Measurements from ENCODE around the gene DMRTA2. TPM values are rescaled to one million over a fixed set of nuclear protein-coding genes. Genes with fewer than 3 reads are reported as not detected.
"Not testable (repeated sequence)": the region's sequence is repeated elsewhere in the genome, so short reads cannot be mapped to it uniquely, and the experiment has no call there.

Gene DMRTA2
- total RNA-seq, 1 donor from 2014 or later = not detected

- H3K27me3 ChIP-seq = peaks cover 36% of the 10 kb centered on the region
- TF ChIP-seq CTCF (IDR thresholded peaks at IDR 0.05) (no peak), POLR2AphosphoS5 (IDR thresholded peaks at IDR 0.05; ENCODE audit: insufficient read depth in 1 of 2, low read depth in 1 of 2) (no peak), POLR2A (IDR thresholded peaks at IDR 0.05) (no peak)
- DNase-seq (ENCODE audit: extremely low spot score in 2 of 2) = no peak
- H3K4me3 ChIP-seq = no peak overlapping the region
- H3K36me3 ChIP-seq = no peaks in the 10 kb centered on the region
- H3K4me1 ChIP-seq = peaks cover 29% of the 10 kb centered on the region
- H3K9me3 ChIP-seq = no peaks in the 10 kb centered on the region
- no peak overlapping the region for H3K27ac ChIP-seq
- intact Hi-C loops (cut with DNase I) = no loop called here
These were observed 8.4 kb downstream of the DMRTA2 start for GRCh38 chr1:50414853-50415234.

- H3K27me3 ChIP-seq = peaks cover 24% of the 10 kb centered on the region
These were observed 10.3 kb downstream of the DMRTA2 start for GRCh38 chr1:50412813-50413476.

GRCh38 chr1:50405814-50406213, 17.4 kb downstream of the DMRTA2 start:
- Histone ChIP-seq H3K27ac (no peak overlapping the region), H3K4me1 (no peaks in the 10 kb centered on the region), H3K4me3 (no peak overlapping the region), H3K9me3 (no peaks in the 10 kb centered on the region), H3K36me3 (no peaks in the 10 kb centered on the region), H3K27me3 (no peaks in the 10 kb centered on the region)
- no peak for DNase-seq (ENCODE audit: extremely low spot score in 2 of 2)
- intact Hi-C loops (cut with DNase I) = no loop called here
- no peak for TF ChIP-seq POLR2AphosphoS5 (IDR thresholded peaks at IDR 0.05; ENCODE audit: insufficient read depth in 1 of 2, low read depth in 1 of 2)
- no peak for TF ChIP-seq CTCF (IDR thresholded peaks at IDR 0.05)
- no peak for TF ChIP-seq POLR2A (IDR thresholded peaks at IDR 0.05)

More at GRCh38 chr1:50412813-50413476, 10.3 kb downstream of the DMRTA2 start:
- no peak for TF ChIP-seq POLR2AphosphoS5 (IDR thresholded peaks at IDR 0.05; ENCODE audit: insufficient read depth in 1 of 2, low read depth in 1 of 2)
- TF ChIP-seq POLR2A (IDR thresholded peaks at IDR 0.05) = no peak
- TF ChIP-seq CTCF (IDR thresholded peaks at IDR 0.05) = no peak
- Histone ChIP-seq H3K4me1 (peaks cover 17% of the 10 kb centered on the region), H3K27ac (no peak overlapping the region), H3K9me3 (no peaks in the 10 kb centered on the region), H3K4me3 (no peak overlapping the region), H3K36me3 (no peaks in the 10 kb centered on the region)
- intact Hi-C loops (cut with DNase I) = no loop called here
- no peak for DNase-seq (ENCODE audit: extremely low spot score in 2 of 2)

- Histone ChIP-seq H3K9me3 (no peaks in the 10 kb centered on the region), H3K36me3 (no peaks in the 10 kb centered on the region), H3K4me1 (no peaks in the 10 kb centered on the region), H3K4me3 (no peak overlapping the region), H3K27me3 (no peaks in the 10 kb centered on the region), H3K27ac (no peak overlapping the region)
- TF ChIP-seq POLR2AphosphoS5 (IDR thresholded peaks at IDR 0.05; ENCODE audit: insufficient read depth in 1 of 2, low read depth in 1 of 2) (no peak), POLR2A (IDR thresholded peaks at IDR 0.05) (no peak), CTCF (IDR thresholded peaks at IDR 0.05) (no peak)
- intact Hi-C loops (cut with DNase I) = no loop called here
- DNase-seq (ENCODE audit: extremely low spot score in 2 of 2) = no peak
These were observed 29.6 kb downstream of the DMRTA2 start for GRCh38 chr1:50393522-50394120.

- H3K36me3 ChIP-seq; H3K4me3 ChIP-seq; H3K9me3 ChIP-seq; H3K27ac ChIP-seq; DNase-seq (ENCODE audit: extremely low spot score in 2 of 2); intact Hi-C loops (cut with DNase I); H3K27me3 ChIP-seq; H3K4me1 ChIP-seq: not testable (repeated sequence)
These were observed 41.7 kb downstream of the DMRTA2 start for GRCh38 chr1:50381551-50381950.
